Adrenal gland (tissue), 12 donors: Measurements from ENCODE around the gene PDIA5. TPM values are rescaled to one million over a fixed set of nuclear protein-coding genes. Genes with fewer than 3 reads are reported as not detected.

Experiments used
- DNase-seq, 7 donors: peaks; one replicate each; pipeline ENCODE4 v3.0.0-alpha.2; 2019 to 2020
- H3K27ac ChIP-seq, 5 donors: fragments of 200-600 bp; sonication (generic) in 4 of 5; 1 replicate in 3 of 5; 2 replicates in 2 of 5; pipeline versions ENCODE4 v1.5.1 to v1.8.0; 2016 to 2020; ENCODE audit warnings: mild to moderate bottlenecking in 1 of 5
- H3K27me3 ChIP-seq: fragments of 200-600 bp; 2 replicates; pipeline ENCODE4 v1.8.0; 2021
- H3K36me3 ChIP-seq, 2 donors: fragments of 200-600 bp; replicated peaks in 1 of 2; 1 replicate in 1 of 2; 2 replicates in 1 of 2; pipeline versions ENCODE4 v1.5.1 to v1.8.0; 2018 to 2022
- H3K4me1 ChIP-seq, 2 donors: fragments of 200-600 bp; replicated peaks in 1 of 2; 1 replicate in 1 of 2; 2 replicates in 1 of 2; pipeline versions ENCODE4 v1.5.1 to v1.8.0; 2018 to 2021
- H3K4me3 ChIP-seq, 4 donors: fragments of 200-600 bp; sonication (generic) in 3 of 4; one replicate each; pipeline ENCODE4 v1.5.1; 2016 to 2018
- H3K9me3 ChIP-seq, 3 donors: fragments of 200-600 bp; sonication (generic) in 1 of 3; replicated peaks in 1 of 3; 1 replicate in 2 of 3; 2 replicates in 1 of 3; pipeline versions ENCODE4 v1.5.1 to v1.8.0; 2016 to 2021
- POLR2A ChIP-seq, 2 donors: fragments of 450-650 bp; IDR thresholded peaks; one replicate each; pipeline ENCODE4 v1.6.1; 2017; ENCODE audit warnings: antibody characterized with exemption in 2 of 2, mild to moderate bottlenecking in 2 of 2, moderate library complexity in 1 of 2
- WGBS, 4 donors: extraction: QIAGEN DNeasy Blood & Tissue Kit in 2 of 4; methylation state at CpG; one replicate each; pipeline versions ENCODE4 v1.1.5 to v1.1.7; 2013 to 2017; 5-methylcytosine and 5-hydroxymethylcytosine counted together
- intact Hi-C, 2 donors: fragments of 100-400 bp; cut with DNase I; formaldehyde crosslinking; loops; one replicate each; pipeline versions ENCODE4 v1.14.1 to v1.15.0; 2022 to 2023
- polyA plus RNA-seq, 3 donors: library from polyadenylated mRNA; stranded (reverse); fragments of 200-250 nt in 2 of 3; fragments of 350-450 nt in 1 of 3; fragmentation: Illumina TruSeq in 1 of 3; extraction: RNeasy Lipid Tissue Mini Kit (QIAGEN cat#74804) in 1 of 3; gene quantifications; one replicate each; pipeline ENCODE4 v1.2.3, GENCODE V29; 2013 to 2014
- total RNA-seq, 9 donors: library from RNA; depleted of rRNA in 4 of 9; stranded (reverse); fragments of >200 nt in 4 of 9; fragments of 120-200 nt in 1 of 9; fragmentation: NEBNext Ultra II Directional in 1 of 9; extraction: Animal tissue kit (Norgen Biotek cat#: 25700) in 1 of 9; gene quantifications; one replicate each; pipeline versions ENCODE4 v1.1.0 to v1.2.4, GENCODE V29; 2013 to 2023
- TF ChIP-seq, protein P1 (sequence below), 6 experiments: fragments of 450-650 bp in 4 of 6; fragments of 200-600 bp in 2 of 6; sonication (generic) in 1 of 6; IDR thresholded peaks; 1 replicate in 5 of 6; 2 replicates in 1 of 6; pipeline versions ENCODE4 v1.5.1 to v1.8.0; 2016 to 2021; ENCODE audit warnings: antibody characterized with exemption in 6 of 6, mild to moderate bottlenecking in 2 of 6, moderate library complexity in 1 of 6
- donor health status: healthy with polysubstance abuse.
- donor health status: Bipolar disorder and iron deficiency.
- donor health status: DM: yes; HTN: yes; CAD: no.
- donor health status: DM: no; HTN: no; CAD: no.
- donor health status: DM: no; HTN: no; CAD: no.
- donor health status: DM: yes; HTN: yes; CAD: no.

The PDIA5 gene
- total and polyA plus RNA-seq, 12 donors: 18.9 to 88.9 (median 50.9) TPM

GRCh38 chr3:123092243-123092642 is 25.4 kb downstream of the PDIA5 start:
- Histone ChIP-seq H3K9me3 (no peaks in the 10 kb centered on the region), H3K4me1 (peaks cover 37 to 57% of the 10 kb centered on the region in 2 donors), H3K27me3 (no peaks in the 10 kb centered on the region), H3K36me3 (peaks cover 0 to 34% of the 10 kb centered on the region in 2 donors), H3K4me3 (no peak overlapping the region), H3K27ac (no peak overlapping the region)
- intact Hi-C loops: no loop called here
- WGBS, 4 donors: 86 to 94% (median 90%) methylated on average over 3 of the region's 3 CpGs
- no peak for DNase-seq
- TF ChIP-seq, protein P1, sequence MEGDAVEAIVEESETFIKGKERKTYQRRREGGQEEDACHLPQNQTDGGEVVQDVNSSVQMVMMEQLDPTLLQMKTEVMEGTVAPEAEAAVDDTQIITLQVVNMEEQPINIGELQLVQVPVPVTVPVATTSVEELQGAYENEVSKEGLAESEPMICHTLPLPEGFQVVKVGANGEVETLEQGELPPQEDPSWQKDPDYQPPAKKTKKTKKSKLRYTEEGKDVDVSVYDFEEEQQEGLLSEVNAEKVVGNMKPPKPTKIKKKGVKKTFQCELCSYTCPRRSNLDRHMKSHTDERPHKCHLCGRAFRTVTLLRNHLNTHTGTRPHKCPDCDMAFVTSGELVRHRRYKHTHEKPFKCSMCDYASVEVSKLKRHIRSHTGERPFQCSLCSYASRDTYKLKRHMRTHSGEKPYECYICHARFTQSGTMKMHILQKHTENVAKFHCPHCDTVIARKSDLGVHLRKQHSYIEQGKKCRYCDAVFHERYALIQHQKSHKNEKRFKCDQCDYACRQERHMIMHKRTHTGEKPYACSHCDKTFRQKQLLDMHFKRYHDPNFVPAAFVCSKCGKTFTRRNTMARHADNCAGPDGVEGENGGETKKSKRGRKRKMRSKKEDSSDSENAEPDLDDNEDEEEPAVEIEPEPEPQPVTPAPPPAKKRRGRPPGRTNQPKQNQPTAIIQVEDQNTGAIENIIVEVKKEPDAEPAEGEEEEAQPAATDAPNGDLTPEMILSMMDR (IDR thresholded peaks at IDR 0.05): no peak
- no peak for TF ChIP-seq POLR2A (IDR thresholded peaks at IDR 0.05)

DNA sequence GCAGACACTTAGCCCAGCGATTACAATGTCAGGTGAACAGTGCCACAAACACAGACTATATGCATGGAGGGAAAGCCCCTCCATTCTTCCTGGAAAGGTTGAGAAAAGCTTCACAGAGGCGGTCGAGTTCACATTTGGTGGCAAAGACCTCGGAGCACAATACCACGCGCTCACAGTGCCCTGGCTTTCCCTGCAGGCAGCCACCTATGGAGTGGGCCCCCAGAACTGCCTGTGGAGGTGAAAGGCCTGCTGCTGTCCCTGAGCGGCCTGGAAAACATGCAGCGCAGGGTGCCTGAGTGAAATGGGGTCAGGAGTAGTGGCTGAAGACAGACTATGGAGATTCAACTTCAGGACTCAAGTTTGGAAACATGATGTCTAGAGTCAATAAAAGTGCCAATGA is 26.9 kb downstream of the PDIA5 start:
- Histone ChIP-seq H3K4me1 (peaks cover 47 to 58% of the 10 kb centered on the region in 2 donors), H3K27ac (no peak overlapping the region), H3K27me3 (no peaks in the 10 kb centered on the region), H3K4me3 (no peak overlapping the region), H3K36me3 (peaks cover 0 to 34% of the 10 kb centered on the region in 2 donors), H3K9me3 (no peaks in the 10 kb centered on the region)
- no peak for TF ChIP-seq POLR2A (IDR thresholded peaks at IDR 0.05)
- DNase-seq: no peak
- intact Hi-C loops: no loop called here
- 90 to 98% (median 93%) methylated on average over 8 of the region's 8 CpGs for whole genome bisulfite sequencing, 4 donors

GRCh38 chr3:123094516-123095313 is 27.9 kb downstream of the PDIA5 start:
- no peak for TF ChIP-seq POLR2A (IDR thresholded peaks at IDR 0.05)
- TF ChIP-seq, protein P1 (IDR thresholded peaks at IDR 0.05): no peak
- DNase-seq: no peak
- H3K36me3 ChIP-seq: peaks cover 0 to 40% of the 10 kb centered on the region in 2 donors
- H3K27ac ChIP-seq: no peak overlapping the region
- H3K4me3 ChIP-seq: no peak overlapping the region
- no peaks in the 10 kb centered on the region for H3K27me3 ChIP-seq
- H3K4me1 ChIP-seq: peaks cover 39 to 52% of the 10 kb centered on the region in 2 donors
- intact Hi-C loops: no loop called here
- 85 to 91% (median 89%) methylated on average over 12 to 15 of the region's 15 CpGs for WGBS, 4 donors
- no peaks in the 10 kb centered on the region for H3K9me3 ChIP-seq

DNA sequence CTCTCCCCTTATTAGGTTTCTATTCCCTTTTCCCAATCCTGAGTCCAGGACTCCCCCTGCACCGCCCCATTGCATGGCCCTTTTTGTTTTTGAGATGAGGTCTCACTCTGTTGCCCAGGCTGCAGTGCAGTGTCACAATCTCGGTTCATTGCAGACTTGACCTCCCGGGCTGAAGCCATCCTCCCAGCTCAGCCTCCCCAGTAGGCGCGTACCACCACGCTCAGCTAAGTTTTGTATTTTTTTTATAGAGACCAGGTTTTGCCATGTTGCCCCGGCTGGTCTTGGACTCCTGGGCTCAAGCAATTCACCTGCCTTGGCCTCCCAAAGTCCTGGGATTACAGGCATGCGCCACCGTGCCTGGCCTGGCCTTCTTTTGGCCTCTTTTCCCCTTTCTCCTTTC is 29.3 kb downstream of the PDIA5 start:
- H3K36me3 ChIP-seq: peaks cover 0 to 45% of the 10 kb centered on the region in 2 donors
- H3K4me1 ChIP-seq: peaks cover 28 to 38% of the 10 kb centered on the region in 2 donors
- TF ChIP-seq POLR2A (IDR thresholded peaks at IDR 0.05): no peak
- TF ChIP-seq, protein P1 (IDR thresholded peaks at IDR 0.05): no peak
- H3K27me3 ChIP-seq: no peaks in the 10 kb centered on the region
- DNase-seq: no peak
- H3K27ac ChIP-seq: peak overlapping the region in 2 of 5 donors; percentile 50 to 62
- no peaks in the 10 kb centered on the region for H3K9me3 ChIP-seq
- H3K4me3 ChIP-seq: no peak overlapping the region
- WGBS, 4 donors: 96 to 98% (median 97%) methylated on average over 9 of the region's 9 CpGs
- intact Hi-C loops: no loop called here
